Hematopoietic multipotent progenitor cell (in vitro differentiated cells): Measurements from ENCODE around the gene PSMA3. TPM values are rescaled to one million over a fixed set of nuclear protein-coding genes. Genes with fewer than 3 reads are reported as not detected.
"Not testable (repeated sequence)": the region's sequence is repeated elsewhere in the genome, so short reads cannot be mapped to it uniquely, and the experiment has no call there.

Experiments
- DNase-seq, 3 donors: peaks; one replicate each; pipeline ENCODE4 v3.0.0-alpha.2; 2011 to 2015; ENCODE audit warnings: low read depth in 2 of 3, low spot score in 2 of 3
- total RNA-seq: library from RNA; depleted of rRNA; stranded (reverse); fragments of >200 nt; gene quantifications from one replicate; pipeline ENCODE4 v1.2.3, GENCODE V29; 2012

Gene PSMA3
- 39.3 TPM for total RNA-seq

- peak; percentile 88 to 99 (median 97) for DNase-seq
These were observed at the start of gene PSMA3 for GRCh38 chr14:58244556-58245387. TSS of gene PSMA3 (plus strand) at chr14:58244843. CDS start at chr14:58244921, 78 bp downstream.

GRCh38 chr14:58196198-58196597, 48.4 kb upstream of the PSMA3 start:
- DNase-seq = no peak

GRCh38 chr14:58198086-58198485, 46.6 kb upstream of the PSMA3 start:
- DNase-seq = no peak

GRCh38 chr14:58199726-58200479, 44.7 kb upstream of the PSMA3 start, which contains the start of gene ACTR10:
TSS of gene ACTR10 (plus strand) at chr14:58200149. CDS start at chr14:58200218, 69 bp downstream.
- DNase-seq = peak; percentile 80 to 90 (median 87)

- DNase-seq = no peak
These were observed 44.2 kb upstream of the PSMA3 start for GRCh38 chr14:58200480-58200841.

GRCh38 chr14:58200846-58201245, 43.8 kb upstream of the PSMA3 start:
- DNase-seq = peak in 2 of 3 donors; percentile 12 to 37

GRCh38 chr14:58213176-58213575, 31.5 kb upstream of the PSMA3 start:
- no peak for DNase-seq

- no peak for DNase-seq
These were observed 29.3 kb upstream of the PSMA3 start for GRCh38 chr14:58215191-58215914.

- no peak for DNase-seq
These were observed 28.1 kb upstream of the PSMA3 start for GRCh38 chr14:58216544-58216943.

- no peak for DNase-seq
These were observed 17.4 kb upstream of the PSMA3 start for GRCh38 chr14:58227096-58227819.

GRCh38 chr14:58238252-58239243, 6.1 kb upstream of the PSMA3 start:
- peak in 2 of 3 donors; percentile 23 to 29 for DNase-seq

GRCh38 chr14:58239244-58240195, 5.1 kb upstream of the PSMA3 start:
- DNase-seq = peak; percentile 72 to 89 (median 73)

GRCh38 chr14:58243790-58244555, 670 bp upstream of the PSMA3 start:
- DNase-seq = peak in 1 of 3 donors; percentile 31

GRCh38 chr14:58245562-58245961, 919 bp downstream of the PSMA3 start:
- no peak for DNase-seq

- DNase-seq = no peak
These were observed 5.0 kb downstream of the PSMA3 start for GRCh38 chr14:58249611-58250010.

GRCh38 chr14:58258156-58258555, 13.5 kb downstream of the PSMA3 start:
- DNase-seq = no peak

GRCh38 chr14:58262005-58262404, 17.4 kb downstream of the PSMA3 start:
- DNase-seq = not testable (repeated sequence)
